ENCODE data around the gene TOPAZ1.
"Not testable (repeated sequence)": the region's sequence is repeated elsewhere in the genome, so short reads cannot be mapped to it uniquely, and the experiment has no call there.

The TOPAZ1 gene

GRCh38 chr3:44343421-44343820, 101.7 kb downstream of the TOPAZ1 start:
- no peak overlapping the region for H3K27ac ChIP-seq (ENCODE audit: low read depth, low read length, severe bottlenecking)
- H3K4me1 ChIP-seq (ENCODE audit: control insufficient read depth, insufficient read depth, low read length, poor library complexity, severe bottlenecking) = peaks cover 7% of the 10 kb centered on the region
- H3K9me3 ChIP-seq (ENCODE audit: control insufficient read depth, low read length) = no peaks in the 10 kb centered on the region
- no peaks in the 10 kb centered on the region for H3K36me3 ChIP-seq (ENCODE audit: control insufficient read depth, insufficient read depth, low read length)
- no peak overlapping the region for H3K4me3 ChIP-seq (ENCODE audit: extremely low read depth, insufficient read depth, low read length, poor library complexity, severe bottlenecking)

GRCh38 chr3:44346590-44346989, 104.9 kb downstream of the TOPAZ1 start:
- not testable (repeated sequence) for H3K27ac ChIP-seq (ENCODE audit: low read depth, low read length, severe bottlenecking); H3K36me3 ChIP-seq (ENCODE audit: control insufficient read depth, insufficient read depth, low read length); H3K9me3 ChIP-seq (ENCODE audit: control insufficient read depth, low read length); H3K4me3 ChIP-seq (ENCODE audit: extremely low read depth, insufficient read depth, low read length, poor library complexity, severe bottlenecking)
- peaks cover 12% of the 10 kb centered on the region for H3K4me1 ChIP-seq (ENCODE audit: control insufficient read depth, insufficient read depth, low read length, poor library complexity, severe bottlenecking)
- WGBS, 2 experiments (ENCODE audit: insufficient coverage in 2 of 2) = 90 to 100% methylated on average over 3 to 6 of the region's 6 CpGs

- H3K4me3 ChIP-seq (ENCODE audit: extremely low read depth, insufficient read depth, low read length, poor library complexity, severe bottlenecking) = no peak overlapping the region
- WGBS, 2 experiments (ENCODE audit: insufficient coverage in 2 of 2) = 93 to 97% methylated on average over 2 to 3 of the region's 6 CpGs
- no peaks in the 10 kb centered on the region for H3K36me3 ChIP-seq (ENCODE audit: control insufficient read depth, insufficient read depth, low read length)
- peaks cover 12% of the 10 kb centered on the region for H3K4me1 ChIP-seq (ENCODE audit: control insufficient read depth, insufficient read depth, low read length, poor library complexity, severe bottlenecking)
- H3K9me3 ChIP-seq (ENCODE audit: control insufficient read depth, low read length) = no peaks in the 10 kb centered on the region
- no peak overlapping the region for H3K27ac ChIP-seq (ENCODE audit: low read depth, low read length, severe bottlenecking)
Measured at GRCh38 chr3:44348993-44349392, 107.3 kb downstream of the TOPAZ1 start.

GRCh38 chr3:44353355-44353924, 111.8 kb downstream of the TOPAZ1 start:
- WGBS, 2 experiments (ENCODE audit: insufficient coverage in 2 of 2) = no CpG with 5 or more reads among the region's 1 CpG
- no peak overlapping the region for H3K4me3 ChIP-seq (ENCODE audit: extremely low read depth, insufficient read depth, low read length, poor library complexity, severe bottlenecking)
- H3K4me1 ChIP-seq (ENCODE audit: control insufficient read depth, insufficient read depth, low read length, poor library complexity, severe bottlenecking) = peaks cover 10% of the 10 kb centered on the region
- H3K27ac ChIP-seq (ENCODE audit: low read depth, low read length, severe bottlenecking) = no peak overlapping the region
- H3K9me3 ChIP-seq (ENCODE audit: control insufficient read depth, low read length) = no peaks in the 10 kb centered on the region
- peaks cover 3% of the 10 kb centered on the region for H3K36me3 ChIP-seq (ENCODE audit: control insufficient read depth, insufficient read depth, low read length)

GRCh38 chr3:44355362-44356033, 113.8 kb downstream of the TOPAZ1 start:
- no CpG with 5 or more reads among the region's 2 CpGs for WGBS, 2 experiments (ENCODE audit: insufficient coverage in 2 of 2)
- Histone ChIP-seq H3K4me1 (ENCODE audit: control insufficient read depth, insufficient read depth, low read length, poor library complexity, severe bottlenecking) (peaks cover 17% of the 10 kb centered on the region), H3K36me3 (ENCODE audit: control insufficient read depth, insufficient read depth, low read length) (peaks cover 3% of the 10 kb centered on the region), H3K9me3 (ENCODE audit: control insufficient read depth, low read length) (no peaks in the 10 kb centered on the region), H3K4me3 (ENCODE audit: extremely low read depth, insufficient read depth, low read length, poor library complexity, severe bottlenecking) (no peak overlapping the region), H3K27ac (ENCODE audit: low read depth, low read length, severe bottlenecking) (no peak overlapping the region)

- Histone ChIP-seq H3K4me1 (ENCODE audit: control insufficient read depth, insufficient read depth, low read length, poor library complexity, severe bottlenecking) (peaks cover 17% of the 10 kb centered on the region), H3K36me3 (ENCODE audit: control insufficient read depth, insufficient read depth, low read length) (peaks cover 3% of the 10 kb centered on the region), H3K4me3 (ENCODE audit: extremely low read depth, insufficient read depth, low read length, poor library complexity, severe bottlenecking) (no peak overlapping the region), H3K27ac (ENCODE audit: low read depth, low read length, severe bottlenecking) (peak overlapping the region; percentile 79), H3K9me3 (ENCODE audit: control insufficient read depth, low read length) (no peaks in the 10 kb centered on the region)
- 43 to 67% methylated on average over 1 to 3 of the region's 3 CpGs for WGBS, 2 experiments (ENCODE audit: insufficient coverage in 2 of 2)
Measured at GRCh38 chr3:44359146-44359751, 117.6 kb downstream of the TOPAZ1 start.

GRCh38 chr3:44363591-44363990, 121.9 kb downstream of the TOPAZ1 start:
- Histone ChIP-seq H3K9me3 (ENCODE audit: control insufficient read depth, low read length) (no peaks in the 10 kb centered on the region), H3K4me1 (ENCODE audit: control insufficient read depth, insufficient read depth, low read length, poor library complexity, severe bottlenecking) (peaks cover 17% of the 10 kb centered on the region), H3K4me3 (ENCODE audit: extremely low read depth, insufficient read depth, low read length, poor library complexity, severe bottlenecking) (no peak overlapping the region), H3K36me3 (ENCODE audit: control insufficient read depth, insufficient read depth, low read length) (peaks cover 6% of the 10 kb centered on the region), H3K27ac (ENCODE audit: low read depth, low read length, severe bottlenecking) (no peak overlapping the region)
- WGBS, 2 experiments (ENCODE audit: insufficient coverage in 2 of 2) = no CpG with 5 or more reads among the region's 2 CpGs

- no CpG with 5 or more reads among the region's 1 CpG for WGBS, 2 experiments (ENCODE audit: insufficient coverage in 2 of 2)
Measured at GRCh38 chr3:44365952-44366351, 124.3 kb downstream of the TOPAZ1 start.

GRCh38 chr3:44375450-44375849, 133.8 kb downstream of the TOPAZ1 start:
- no peak overlapping the region for H3K4me3 ChIP-seq (ENCODE audit: extremely low read depth, insufficient read depth, low read length, poor library complexity, severe bottlenecking)
- no CpG with 5 or more reads among the region's 1 CpG for WGBS, 2 experiments (ENCODE audit: insufficient coverage in 2 of 2)
- H3K4me1 ChIP-seq (ENCODE audit: control insufficient read depth, insufficient read depth, low read length, poor library complexity, severe bottlenecking) = no peaks in the 10 kb centered on the region
- H3K36me3 ChIP-seq (ENCODE audit: control insufficient read depth, insufficient read depth, low read length) = peaks cover 17% of the 10 kb centered on the region
- no peak overlapping the region for H3K27ac ChIP-seq (ENCODE audit: low read depth, low read length, severe bottlenecking)
- H3K9me3 ChIP-seq (ENCODE audit: control insufficient read depth, low read length) = no peaks in the 10 kb centered on the region

More at GRCh38 chr3:44365952-44366351, 124.3 kb downstream of the TOPAZ1 start:
- Histone ChIP-seq H3K4me1 (ENCODE audit: control insufficient read depth, insufficient read depth, low read length, poor library complexity, severe bottlenecking) (no peaks in the 10 kb centered on the region), H3K9me3 (ENCODE audit: control insufficient read depth, low read length) (no peaks in the 10 kb centered on the region), H3K36me3 (ENCODE audit: control insufficient read depth, insufficient read depth, low read length) (peaks cover 12% of the 10 kb centered on the region), H3K4me3 (ENCODE audit: extremely low read depth, insufficient read depth, low read length, poor library complexity, severe bottlenecking) (no peak overlapping the region), H3K27ac (ENCODE audit: low read depth, low read length, severe bottlenecking) (no peak overlapping the region)

Measured in mesodermal cell (in vitro differentiated cells).